Astrocyte of the cerebellum (primary cell): ENCODE measurements around the gene RNF213.

Source experiments
- DNase-seq: peaks from one replicate; pipeline ENCODE4 v3.0.0-alpha.2; 2011; ENCODE audit warnings: low read depth
- H3K4me3 ChIP-seq: 2 replicates; pipeline ENCODE4 v1.5.1; 2011; ENCODE audit warnings: mild to moderate bottlenecking, low read depth, low read length, moderate library complexity
- in situ Hi-C: cut with HindIII; loops from 2 replicates; pipeline ENCODE4 v1.10.0; 2017; ENCODE audit warnings: low sequenced_read_pairs
- TF ChIP-seq, protein P1 (sequence below): IDR thresholded peaks from 2 replicates; pipeline ENCODE4 v1.5.1; 2012; ENCODE audit warnings: low read length, low read depth, moderate library complexity, mild to moderate bottlenecking; ENCODE audit errors: missing control alignments

The RNF213 gene

GRCh38 chr17:80345841-80346497 is 85.3 kb downstream of the RNF213 start:
- DNase-seq, result no peak
- H3K4me3 ChIP-seq, result no peak overlapping the region
- in situ Hi-C loops, result no loop called here
- TF ChIP-seq, protein P1, sequence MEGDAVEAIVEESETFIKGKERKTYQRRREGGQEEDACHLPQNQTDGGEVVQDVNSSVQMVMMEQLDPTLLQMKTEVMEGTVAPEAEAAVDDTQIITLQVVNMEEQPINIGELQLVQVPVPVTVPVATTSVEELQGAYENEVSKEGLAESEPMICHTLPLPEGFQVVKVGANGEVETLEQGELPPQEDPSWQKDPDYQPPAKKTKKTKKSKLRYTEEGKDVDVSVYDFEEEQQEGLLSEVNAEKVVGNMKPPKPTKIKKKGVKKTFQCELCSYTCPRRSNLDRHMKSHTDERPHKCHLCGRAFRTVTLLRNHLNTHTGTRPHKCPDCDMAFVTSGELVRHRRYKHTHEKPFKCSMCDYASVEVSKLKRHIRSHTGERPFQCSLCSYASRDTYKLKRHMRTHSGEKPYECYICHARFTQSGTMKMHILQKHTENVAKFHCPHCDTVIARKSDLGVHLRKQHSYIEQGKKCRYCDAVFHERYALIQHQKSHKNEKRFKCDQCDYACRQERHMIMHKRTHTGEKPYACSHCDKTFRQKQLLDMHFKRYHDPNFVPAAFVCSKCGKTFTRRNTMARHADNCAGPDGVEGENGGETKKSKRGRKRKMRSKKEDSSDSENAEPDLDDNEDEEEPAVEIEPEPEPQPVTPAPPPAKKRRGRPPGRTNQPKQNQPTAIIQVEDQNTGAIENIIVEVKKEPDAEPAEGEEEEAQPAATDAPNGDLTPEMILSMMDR, result no peak

DNA sequence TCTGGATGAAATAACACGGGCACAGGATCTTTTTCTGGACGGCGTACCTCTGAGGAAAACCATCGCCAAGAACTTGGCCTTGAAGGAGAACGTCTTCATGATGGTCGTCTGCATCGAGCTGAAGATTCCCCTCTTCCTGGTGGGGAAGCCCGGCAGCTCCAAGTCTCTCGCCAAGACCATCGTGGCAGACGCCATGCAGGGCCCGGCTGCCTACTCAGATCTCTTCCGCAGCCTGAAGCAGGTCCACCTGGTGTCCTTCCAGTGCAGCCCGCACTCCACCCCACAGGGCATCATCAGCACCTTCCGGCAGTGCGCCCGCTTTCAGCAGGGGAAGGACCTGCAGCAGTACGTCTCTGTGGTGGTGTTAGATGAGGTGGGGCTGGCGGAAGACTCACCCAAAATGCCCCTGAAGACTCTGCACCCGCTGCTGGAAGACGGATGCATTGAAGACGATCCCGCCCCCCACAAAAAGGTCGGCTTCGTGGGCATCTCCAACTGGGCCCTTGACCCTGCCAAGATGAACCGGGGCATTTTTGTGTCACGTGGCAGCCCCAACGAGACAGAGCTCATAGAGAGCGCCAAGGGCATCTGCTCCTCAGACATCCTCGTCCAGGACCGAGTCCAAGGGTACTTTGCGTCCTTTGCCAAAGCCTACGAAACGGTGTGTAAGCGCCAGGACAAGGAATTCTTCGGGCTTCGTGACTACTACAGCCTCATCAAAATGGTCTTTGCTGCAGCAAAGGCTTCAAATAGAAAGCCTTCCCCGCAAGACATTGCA is 86.0 kb downstream of the RNF213 start:
- TF ChIP-seq, protein P1, result no peak
- no peak overlapping the region for H3K4me3 ChIP-seq
- no peak for DNase-seq
- in situ Hi-C loops, result no loop called here

DNA sequence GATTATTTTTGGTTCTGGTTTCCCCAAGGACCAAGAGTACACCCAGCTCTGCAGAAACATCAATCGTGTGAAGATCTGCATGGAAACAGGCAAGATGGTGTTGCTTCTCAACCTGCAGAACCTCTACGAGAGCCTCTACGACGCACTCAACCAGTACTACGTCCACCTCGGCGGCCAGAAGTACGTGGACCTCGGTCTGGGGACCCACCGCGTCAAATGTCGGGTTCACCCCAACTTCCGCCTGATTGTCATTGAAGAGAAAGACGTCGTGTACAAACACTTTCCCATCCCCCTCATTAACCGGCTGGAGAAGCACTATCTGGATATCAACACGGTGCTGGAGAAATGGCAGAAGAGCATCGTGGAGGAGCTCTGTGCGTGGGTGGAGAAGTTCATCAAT is 86.9 kb downstream of the RNF213 start:
- in situ Hi-C loops, result no loop called here
- no peak overlapping the region for H3K4me3 ChIP-seq
- no peak for DNase-seq
- TF ChIP-seq, protein P1, result no peak

GRCh38 chr17:80347948-80348351 is 87.3 kb downstream of the RNF213 start:
- DNase-seq, result no peak
- in situ Hi-C loops, result no loop called here
- no peak overlapping the region for H3K4me3 ChIP-seq
- TF ChIP-seq, protein P1, result no peak

- H3K4me3 ChIP-seq, result no peak overlapping the region
- TF ChIP-seq, protein P1, result no peak
- DNase-seq, result no peak
- in situ Hi-C loops, result no loop called here
Observed at GRCh38 chr17:80348551-80349150, 88.0 kb downstream of the RNF213 start.

DNA sequence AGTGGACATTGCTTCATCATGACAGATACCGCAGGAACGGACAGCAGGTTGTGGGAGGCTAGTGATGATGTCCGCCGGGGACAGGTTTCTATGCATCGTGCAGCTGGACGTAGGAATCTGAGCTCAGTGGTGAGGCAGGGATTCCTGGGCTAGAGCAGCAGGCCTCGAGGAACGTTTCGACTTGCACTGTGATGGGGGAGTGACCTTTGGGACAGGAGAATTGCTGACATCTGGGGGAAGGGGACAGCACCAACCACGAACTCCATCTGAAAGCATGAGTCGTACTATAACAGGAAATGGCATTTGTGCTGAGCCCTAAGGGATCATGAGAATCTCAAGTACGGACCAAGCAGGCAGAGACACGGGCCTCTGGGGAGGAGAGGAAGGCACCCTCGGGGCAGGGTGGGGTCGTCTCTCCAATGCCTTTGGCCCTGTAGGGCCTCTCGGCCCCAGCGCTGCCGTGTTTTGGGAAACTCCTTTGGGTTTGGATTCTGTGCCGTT is 88.5 kb downstream of the RNF213 start:
- DNase-seq, result no peak
- in situ Hi-C loops, result no loop called here
- no peak overlapping the region for H3K4me3 ChIP-seq
- TF ChIP-seq, protein P1, result no peak
